ENCODE measurements around the gene DOLPP1. TPM values are rescaled to one million over a fixed set of nuclear protein-coding genes. Genes with fewer than 3 reads are reported as not detected.
A peak's percentile ranks its signal among the peaks of the same experiment; 100 is the strongest.

DOLPP1 gene
- total and polyA plus RNA-seq, 2 of the 13 experiments (the other 11 are each of a cell fraction or from before 2014, with no cell fraction given), result 21.0 to 34.1 TPM

DNA sequence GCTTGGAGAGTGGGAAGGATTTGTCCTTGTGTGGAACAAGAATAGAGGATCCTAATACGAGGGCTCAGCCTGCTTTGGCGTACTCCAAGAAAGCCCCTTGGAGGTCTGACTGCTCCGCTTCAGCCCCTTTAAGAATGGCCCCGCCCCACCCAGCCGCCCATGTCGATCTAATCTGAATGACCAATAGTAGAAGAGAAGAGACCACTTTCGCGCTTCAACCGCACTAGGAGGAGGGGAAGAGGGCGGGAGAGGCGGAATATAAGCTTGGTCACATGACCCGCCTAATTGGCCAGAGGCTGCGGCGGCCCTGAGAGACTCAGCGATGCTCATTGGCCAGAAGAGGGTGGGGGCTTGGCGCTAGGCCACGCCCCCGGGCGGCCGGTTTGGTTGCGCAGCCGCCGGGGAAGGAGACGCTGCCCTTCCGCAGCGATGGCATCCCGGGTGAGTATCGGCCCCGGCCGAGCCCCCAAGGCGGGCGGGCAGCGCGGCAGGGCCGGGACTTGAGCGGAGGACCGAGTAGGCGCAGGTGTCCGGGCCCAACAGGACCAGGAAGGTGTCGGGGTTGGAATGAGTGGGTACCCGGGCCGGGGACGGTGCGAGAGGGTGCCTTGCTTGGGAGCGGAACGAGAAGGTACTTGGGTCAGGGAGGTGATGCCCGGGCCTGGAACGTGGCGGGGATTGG lies 44.5 kb upstream of the DOLPP1 start, which contains the start of gene MIGA2 (continued):
- TF ChIP-seq, protein P1, sequence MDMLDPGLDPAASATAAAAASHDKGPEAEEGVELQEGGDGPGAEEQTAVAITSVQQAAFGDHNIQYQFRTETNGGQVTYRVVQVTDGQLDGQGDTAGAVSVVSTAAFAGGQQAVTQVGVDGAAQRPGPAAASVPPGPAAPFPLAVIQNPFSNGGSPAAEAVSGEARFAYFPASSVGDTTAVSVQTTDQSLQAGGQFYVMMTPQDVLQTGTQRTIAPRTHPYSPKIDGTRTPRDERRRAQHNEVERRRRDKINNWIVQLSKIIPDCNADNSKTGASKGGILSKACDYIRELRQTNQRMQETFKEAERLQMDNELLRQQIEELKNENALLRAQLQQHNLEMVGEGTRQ (IDR thresholded peaks at IDR 0.05; ENCODE audit: low read depth, low read length), result peak; percentile 90
- TF ChIP-seq, protein P1 (CRISPR knock-in tag; IDR thresholded peaks at IDR 0.05; ENCODE audit: borderline replicate concordance), result peak; percentile 95; the same call in 1 of the 2 replicates
- TF ChIP-seq, protein P2, sequence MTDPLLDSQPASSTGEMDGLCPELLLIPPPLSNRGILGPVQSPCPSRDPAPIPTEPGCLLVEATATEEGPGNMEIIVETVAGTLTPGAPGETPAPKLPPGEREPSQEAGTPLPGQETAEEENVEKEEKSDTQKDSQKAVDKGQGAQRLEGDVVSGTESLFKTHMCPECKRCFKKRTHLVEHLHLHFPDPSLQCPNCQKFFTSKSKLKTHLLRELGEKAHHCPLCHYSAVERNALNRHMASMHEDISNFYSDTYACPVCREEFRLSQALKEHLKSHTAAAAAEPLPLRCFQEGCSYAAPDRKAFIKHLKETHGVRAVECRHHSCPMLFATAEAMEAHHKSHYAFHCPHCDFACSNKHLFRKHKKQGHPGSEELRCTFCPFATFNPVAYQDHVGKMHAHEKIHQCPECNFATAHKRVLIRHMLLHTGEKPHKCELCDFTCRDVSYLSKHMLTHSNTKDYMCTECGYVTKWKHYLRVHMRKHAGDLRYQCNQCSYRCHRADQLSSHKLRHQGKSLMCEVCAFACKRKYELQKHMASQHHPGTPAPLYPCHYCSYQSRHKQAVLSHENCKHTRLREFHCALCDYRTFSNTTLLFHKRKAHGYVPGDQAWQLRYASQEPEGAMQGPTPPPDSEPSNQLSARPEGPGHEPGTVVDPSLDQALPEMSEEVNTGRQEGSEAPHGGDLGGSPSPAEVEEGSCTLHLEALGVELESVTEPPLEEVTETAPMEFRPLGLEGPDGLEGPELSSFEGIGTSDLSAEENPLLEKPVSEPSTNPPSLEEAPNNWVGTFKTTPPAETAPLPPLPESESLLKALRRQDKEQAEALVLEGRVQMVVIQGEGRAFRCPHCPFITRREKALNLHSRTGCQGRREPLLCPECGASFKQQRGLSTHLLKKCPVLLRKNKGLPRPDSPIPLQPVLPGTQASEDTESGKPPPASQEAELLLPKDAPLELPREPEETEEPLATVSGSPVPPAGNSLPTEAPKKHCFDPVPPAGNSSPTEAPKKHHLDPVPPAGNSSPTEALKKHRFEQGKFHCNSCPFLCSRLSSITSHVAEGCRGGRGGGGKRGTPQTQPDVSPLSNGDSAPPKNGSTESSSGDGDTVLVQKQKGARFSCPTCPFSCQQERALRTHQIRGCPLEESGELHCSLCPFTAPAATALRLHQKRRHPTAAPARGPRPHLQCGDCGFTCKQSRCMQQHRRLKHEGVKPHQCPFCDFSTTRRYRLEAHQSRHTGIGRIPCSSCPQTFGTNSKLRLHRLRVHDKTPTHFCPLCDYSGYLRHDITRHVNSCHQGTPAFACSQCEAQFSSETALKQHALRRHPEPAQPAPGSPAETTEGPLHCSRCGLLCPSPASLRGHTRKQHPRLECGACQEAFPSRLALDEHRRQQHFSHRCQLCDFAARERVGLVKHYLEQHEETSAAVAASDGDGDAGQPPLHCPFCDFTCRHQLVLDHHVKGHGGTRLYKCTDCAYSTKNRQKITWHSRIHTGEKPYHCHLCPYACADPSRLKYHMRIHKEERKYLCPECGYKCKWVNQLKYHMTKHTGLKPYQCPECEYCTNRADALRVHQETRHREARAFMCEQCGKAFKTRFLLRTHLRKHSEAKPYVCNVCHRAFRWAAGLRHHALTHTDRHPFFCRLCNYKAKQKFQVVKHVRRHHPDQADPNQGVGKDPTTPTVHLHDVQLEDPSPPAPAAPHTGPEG (CRISPR knock-in tag; IDR thresholded peaks at IDR 0.05), result peak; percentile 66; the same call in 1 of the 2 replicates
- TF ChIP-seq MIER3 (CRISPR knock-in tag; IDR thresholded peaks at IDR 0.05; ENCODE audit: borderline replicate concordance) (peak; percentile 48; the same call in 1 of the 2 replicates), MED8 (CRISPR knock-in tag; IDR thresholded peaks at IDR 0.05; ENCODE audit: insufficient replicate concordance) (no peak), KLF11 (CRISPR knock-in tag; IDR thresholded peaks at IDR 0.05) (peak; percentile 89; the same call in 1 of the 2 replicates), KAT8 (CRISPR knock-in tag; IDR thresholded peaks at IDR 0.05) (peak; percentile 74), POLR2A (IDR thresholded peaks at IDR 0.05; ENCODE audit: insufficient read depth in 1 of 2, low read depth in 2 of 2, low read length in 2 of 2) (peak; percentile 71 to 74), ZFP36L2 (CRISPR knock-in tag; IDR thresholded peaks at IDR 0.05) (0 out of 2 replicates have a peak, but pooled peaks have one; percentile 72)
- TF ChIP-seq, protein P3, sequence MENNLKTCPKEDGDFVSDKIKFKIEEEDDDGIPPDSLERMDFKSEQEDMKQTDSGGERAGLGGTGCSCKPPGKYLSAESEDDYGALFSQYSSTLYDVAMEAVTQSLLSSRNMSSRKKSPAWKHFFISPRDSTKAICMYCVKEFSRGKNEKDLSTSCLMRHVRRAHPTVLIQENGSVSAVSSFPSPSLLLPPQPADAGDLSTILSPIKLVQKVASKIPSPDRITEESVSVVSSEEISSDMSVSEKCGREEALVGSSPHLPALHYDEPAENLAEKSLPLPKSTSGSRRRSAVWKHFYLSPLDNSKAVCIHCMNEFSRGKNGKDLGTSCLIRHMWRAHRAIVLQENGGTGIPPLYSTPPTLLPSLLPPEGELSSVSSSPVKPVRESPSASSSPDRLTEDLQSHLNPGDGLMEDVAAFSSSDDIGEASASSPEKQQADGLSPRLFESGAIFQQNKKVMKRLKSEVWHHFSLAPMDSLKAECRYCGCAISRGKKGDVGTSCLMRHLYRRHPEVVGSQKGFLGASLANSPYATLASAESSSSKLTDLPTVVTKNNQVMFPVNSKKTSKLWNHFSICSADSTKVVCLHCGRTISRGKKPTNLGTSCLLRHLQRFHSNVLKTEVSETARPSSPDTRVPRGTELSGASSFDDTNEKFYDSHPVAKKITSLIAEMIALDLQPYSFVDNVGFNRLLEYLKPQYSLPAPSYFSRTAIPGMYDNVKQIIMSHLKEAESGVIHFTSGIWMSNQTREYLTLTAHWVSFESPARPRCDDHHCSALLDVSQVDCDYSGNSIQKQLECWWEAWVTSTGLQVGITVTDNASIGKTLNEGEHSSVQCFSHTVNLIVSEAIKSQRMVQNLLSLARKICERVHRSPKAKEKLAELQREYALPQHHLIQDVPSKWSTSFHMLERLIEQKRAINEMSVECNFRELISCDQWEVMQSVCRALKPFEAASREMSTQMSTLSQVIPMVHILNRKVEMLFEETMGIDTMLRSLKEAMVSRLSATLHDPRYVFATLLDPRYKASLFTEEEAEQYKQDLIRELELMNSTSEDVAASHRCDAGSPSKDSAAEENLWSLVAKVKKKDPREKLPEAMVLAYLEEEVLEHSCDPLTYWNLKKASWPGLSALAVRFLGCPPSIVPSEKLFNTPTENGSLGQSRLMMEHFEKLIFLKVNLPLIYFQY (CRISPR knock-in tag; IDR thresholded peaks at IDR 0.05; ENCODE audit: borderline replicate concordance), result 0 out of 2 replicates have a peak, but pooled peaks have one; percentile 19
- TF ChIP-seq, protein P4, sequence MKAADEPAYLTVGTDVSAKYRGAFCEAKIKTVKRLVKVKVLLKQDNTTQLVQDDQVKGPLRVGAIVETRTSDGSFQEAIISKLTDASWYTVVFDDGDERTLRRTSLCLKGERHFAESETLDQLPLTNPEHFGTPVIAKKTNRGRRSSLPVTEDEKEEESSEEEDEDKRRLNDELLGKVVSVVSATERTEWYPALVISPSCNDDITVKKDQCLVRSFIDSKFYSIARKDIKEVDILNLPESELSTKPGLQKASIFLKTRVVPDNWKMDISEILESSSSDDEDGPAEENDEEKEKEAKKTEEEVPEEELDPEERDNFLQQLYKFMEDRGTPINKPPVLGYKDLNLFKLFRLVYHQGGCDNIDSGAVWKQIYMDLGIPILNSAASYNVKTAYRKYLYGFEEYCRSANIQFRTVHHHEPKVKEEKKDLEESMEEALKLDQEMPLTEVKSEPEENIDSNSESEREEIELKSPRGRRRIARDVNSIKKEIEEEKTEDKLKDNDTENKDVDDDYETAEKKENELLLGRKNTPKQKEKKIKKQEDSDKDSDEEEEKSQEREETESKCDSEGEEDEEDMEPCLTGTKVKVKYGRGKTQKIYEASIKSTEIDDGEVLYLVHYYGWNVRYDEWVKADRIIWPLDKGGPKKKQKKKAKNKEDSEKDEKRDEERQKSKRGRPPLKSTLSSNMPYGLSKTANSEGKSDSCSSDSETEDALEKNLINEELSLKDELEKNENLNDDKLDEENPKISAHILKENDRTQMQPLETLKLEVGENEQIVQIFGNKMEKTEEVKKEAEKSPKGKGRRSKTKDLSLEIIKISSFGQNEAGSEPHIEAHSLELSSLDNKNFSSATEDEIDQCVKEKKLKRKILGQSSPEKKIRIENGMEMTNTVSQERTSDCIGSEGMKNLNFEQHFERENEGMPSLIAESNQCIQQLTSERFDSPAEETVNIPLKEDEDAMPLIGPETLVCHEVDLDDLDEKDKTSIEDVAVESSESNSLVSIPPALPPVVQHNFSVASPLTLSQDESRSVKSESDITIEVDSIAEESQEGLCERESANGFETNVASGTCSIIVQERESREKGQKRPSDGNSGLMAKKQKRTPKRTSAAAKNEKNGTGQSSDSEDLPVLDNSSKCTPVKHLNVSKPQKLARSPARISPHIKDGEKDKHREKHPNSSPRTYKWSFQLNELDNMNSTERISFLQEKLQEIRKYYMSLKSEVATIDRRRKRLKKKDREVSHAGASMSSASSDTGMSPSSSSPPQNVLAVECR (CRISPR knock-in tag; IDR thresholded peaks at IDR 0.05; ENCODE audit: borderline replicate concordance), result peak; percentile 91; the same call in 1 of the 2 replicates

Data from HepG2 (cell line).